IPS-NIHi7 (cell line): Measurements from ENCODE around the gene RAB20.

ENCODE experiments used
- DNase-seq: peaks from one replicate; pipeline ENCODE4 v3.0.0; 2012; ENCODE audit warnings: mixed read lengths; ENCODE audit errors: extremely low spot score

The RAB20 gene

GRCh38 chr13:110529522-110530311, 31.8 kb downstream of the RAB20 start:
- DNase-seq: no peak

- no peak for DNase-seq
Measured at GRCh38 chr13:110528911-110529310, 32.6 kb downstream of the RAB20 start.

- DNase-seq: no peak
Measured at GRCh38 chr13:110528371-110528770, 33.2 kb downstream of the RAB20 start.

DNA sequence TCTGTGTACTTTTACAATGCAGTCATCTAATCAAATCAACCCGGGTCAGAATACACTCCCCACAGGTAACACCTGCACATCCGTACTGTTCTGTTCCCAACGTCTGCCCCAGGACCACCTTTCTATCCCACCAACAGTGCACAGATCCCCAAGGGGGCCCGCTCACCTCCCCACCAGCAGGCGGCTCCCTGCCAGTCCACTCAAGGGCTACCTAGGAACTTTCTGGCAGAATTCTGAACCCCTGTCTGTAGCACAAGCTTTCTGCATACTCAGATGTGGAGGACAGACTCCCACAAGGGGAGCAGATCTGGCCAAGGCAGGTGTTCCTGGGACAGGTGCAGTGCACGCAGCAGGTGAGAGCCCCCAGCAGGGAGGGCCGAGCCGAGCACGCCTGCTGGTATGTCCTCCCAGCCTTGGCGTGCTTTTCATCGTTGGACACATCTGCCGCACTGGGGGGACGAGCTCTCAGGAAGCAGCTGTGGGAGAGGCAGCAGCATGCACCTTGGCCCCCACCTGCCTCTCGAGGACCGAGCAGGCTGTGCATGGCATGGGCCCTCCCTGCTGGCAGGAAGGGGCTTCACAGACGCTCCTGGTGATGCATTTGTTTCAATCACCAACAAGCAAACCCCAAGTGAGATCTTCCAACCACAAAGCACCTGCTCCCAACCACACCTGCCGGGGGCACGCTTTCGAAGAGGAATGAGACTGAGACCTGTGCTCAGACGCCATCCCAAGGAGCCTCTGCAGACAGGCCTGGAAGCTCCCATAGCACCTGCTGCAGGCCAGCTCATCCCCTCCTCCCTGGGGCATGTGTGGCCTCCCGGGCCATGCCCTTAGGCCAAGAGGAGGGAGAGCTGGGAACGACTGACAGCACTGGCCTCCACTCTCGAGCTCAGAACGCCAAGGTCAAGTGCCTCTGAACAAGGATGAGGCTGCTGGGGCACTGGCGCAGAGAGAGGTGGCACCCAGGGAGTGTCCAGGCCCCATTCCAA, 35.9 kb downstream of the RAB20 start:
- no peak for DNase-seq

GRCh38 chr13:110524541-110525257, 36.8 kb downstream of the RAB20 start:
- no peak for DNase-seq

- no peak for DNase-seq
Measured at GRCh38 chr13:110523838-110524540, 37.5 kb downstream of the RAB20 start.

DNA sequence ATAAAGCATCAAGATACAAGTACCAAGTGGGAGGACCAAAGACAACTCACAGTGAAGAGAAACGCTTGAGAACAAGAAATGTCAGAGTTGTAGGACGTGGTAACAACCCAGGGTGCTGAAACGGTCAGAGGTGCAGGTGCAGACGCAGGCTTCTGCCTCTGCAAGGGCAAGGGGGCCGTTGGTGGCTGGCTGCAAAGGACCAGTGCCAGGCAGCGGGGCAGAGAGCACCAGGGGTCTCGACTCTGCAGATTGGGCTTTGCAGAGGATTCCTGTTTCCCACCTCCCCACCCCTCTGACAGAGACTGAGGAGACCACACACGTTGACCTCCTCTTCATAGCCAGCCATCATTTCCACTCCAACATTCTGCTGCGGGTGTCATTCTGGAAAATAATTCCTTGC, 38.3 kb downstream of the RAB20 start:
- DNase-seq: no peak

- DNase-seq: no peak
Measured at GRCh38 chr13:110522721-110523120, 38.8 kb downstream of the RAB20 start.

- no peak for DNase-seq
Measured at GRCh38 chr13:110521946-110522345, 39.6 kb downstream of the RAB20 start.

GRCh38 chr13:110521296-110521680, 40.2 kb downstream of the RAB20 start:
- DNase-seq: no peak

DNA sequence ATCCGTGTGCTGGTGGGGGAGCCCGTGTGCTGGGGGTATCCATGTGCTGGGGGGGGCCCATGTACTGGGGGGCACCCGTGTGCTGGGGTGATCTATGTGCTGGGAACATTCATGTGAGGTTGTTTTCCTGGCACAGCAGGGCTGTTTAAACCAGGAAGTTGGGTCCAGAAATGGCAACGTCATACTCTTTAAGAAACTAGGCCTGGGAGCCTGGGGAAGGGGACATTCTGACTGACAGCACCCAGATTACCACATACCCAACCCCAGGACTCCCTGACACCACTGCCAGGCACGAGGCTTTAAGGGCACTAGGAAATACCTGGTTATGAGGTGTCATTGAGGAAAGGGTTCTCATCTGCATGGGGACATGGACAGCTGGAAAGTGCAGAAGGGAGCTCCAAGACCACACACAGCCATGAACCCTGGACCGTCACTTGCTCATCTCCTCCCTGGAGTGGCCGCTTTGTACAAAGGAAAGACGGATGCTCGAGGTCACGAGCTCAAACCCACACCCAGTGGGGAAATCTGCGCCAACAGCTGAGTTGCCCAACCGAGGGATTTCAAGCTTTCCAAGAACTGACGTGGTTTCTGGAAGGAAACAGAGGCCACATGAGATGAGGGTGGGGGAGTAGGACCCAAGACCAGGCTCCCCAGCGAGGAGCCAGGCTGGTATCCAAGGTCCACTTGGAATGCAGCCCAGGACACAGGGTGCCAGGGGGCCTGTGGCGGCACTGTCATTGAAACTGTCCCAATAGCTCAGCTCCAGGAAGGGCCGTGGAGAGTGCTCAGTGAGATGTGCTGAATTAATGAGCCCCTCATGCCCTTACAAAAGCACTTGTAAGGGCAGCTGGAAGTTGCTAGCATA, 40.9 kb downstream of the RAB20 start:
- no peak for DNase-seq

- DNase-seq: no peak
Measured at GRCh38 chr13:110519506-110519905, 42.0 kb downstream of the RAB20 start.

DNA sequence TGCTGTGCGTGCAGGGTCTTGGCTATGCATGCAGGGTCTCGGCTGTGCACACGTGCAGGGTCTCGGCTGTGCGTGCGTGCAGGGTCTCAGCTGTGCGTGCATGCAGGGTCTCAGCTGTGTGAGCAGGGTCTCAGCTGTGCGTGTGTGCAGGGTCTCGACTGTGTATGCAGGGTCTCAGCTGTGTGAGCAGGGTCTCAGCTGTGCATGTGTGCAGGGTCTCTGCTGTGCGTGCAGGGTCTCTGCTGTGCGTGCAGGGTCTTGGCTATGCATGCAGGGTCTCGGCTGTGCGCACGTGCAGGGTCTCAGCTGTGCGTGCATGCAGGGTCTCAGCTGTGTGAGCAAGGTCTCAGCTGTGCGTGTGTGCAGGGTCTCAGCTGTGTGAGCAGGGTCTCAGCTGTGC, 42.5 kb downstream of the RAB20 start:
- DNase-seq: no peak

DNA sequence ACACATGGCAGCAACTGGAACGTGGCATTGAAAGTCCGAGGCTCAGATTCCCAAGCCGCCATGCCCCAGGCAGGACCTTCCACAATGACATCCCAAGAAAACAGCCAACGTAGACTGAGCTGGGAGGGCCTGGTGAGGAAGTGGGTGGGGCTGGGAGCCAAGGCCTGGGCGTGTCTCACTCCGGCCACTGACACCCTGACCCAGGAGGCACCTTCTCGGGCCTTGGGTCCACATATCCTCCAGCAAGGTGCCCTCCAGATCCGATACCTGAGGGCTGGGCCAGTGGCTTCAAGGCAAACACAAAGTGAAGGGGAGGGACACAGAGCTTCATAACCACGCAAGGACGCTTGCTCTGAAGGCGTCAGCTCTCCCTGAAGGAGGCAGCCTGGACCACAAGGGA, 43.0 kb downstream of the RAB20 start:
- no peak for DNase-seq

GRCh38 chr13:110518226-110518525, 43.3 kb downstream of the RAB20 start:
- DNase-seq: no peak

GRCh38 chr13:110517505-110518225, 43.9 kb downstream of the RAB20 start:
- no peak for DNase-seq

DNA sequence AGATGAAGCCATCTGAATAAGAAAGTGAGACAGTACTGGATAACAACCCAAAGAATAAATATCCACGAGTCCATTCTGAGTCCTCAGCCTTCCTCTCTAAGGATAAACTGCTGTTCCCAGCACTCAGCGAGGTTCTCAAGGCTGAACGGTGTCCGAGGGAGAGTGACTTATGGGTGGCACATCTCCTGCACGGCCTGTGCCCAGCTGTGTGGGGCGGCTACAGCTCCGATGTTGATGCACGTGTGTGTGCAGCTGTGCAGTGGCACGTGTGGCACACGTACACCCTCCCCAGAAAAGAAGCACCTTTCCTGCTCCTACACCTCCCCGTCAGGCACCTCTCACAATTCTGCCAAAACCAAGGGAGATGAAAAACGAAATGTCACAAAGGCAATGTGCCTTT, 45.0 kb downstream of the RAB20 start:
- DNase-seq: no peak

DNA sequence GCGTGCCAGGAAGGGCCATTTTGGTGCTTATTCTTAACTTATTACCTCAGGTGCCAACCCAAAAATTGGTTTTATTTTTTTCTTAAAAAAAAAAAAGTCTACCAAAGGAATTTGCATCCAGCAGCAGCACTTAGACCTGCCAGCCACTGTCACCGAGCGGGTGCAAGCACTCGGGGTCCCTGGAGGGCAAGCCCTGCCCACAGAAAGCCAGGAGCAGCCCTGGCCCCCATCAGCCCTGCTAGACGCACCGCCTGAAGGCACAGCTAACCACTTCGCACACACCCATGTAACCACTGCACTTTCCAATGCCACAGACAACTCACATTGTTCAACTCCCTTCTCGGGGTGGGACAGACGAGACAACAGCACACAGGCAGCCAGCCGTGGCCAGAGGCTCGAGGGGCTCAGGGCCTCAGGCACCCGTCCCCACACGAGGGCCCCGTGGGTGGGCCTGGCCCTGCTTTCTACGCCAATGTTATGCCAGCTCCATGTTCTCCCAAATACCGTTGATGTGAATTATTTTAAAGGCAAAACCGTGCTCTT, 49.3 kb downstream of the RAB20 start:
- DNase-seq: no peak

DNA sequence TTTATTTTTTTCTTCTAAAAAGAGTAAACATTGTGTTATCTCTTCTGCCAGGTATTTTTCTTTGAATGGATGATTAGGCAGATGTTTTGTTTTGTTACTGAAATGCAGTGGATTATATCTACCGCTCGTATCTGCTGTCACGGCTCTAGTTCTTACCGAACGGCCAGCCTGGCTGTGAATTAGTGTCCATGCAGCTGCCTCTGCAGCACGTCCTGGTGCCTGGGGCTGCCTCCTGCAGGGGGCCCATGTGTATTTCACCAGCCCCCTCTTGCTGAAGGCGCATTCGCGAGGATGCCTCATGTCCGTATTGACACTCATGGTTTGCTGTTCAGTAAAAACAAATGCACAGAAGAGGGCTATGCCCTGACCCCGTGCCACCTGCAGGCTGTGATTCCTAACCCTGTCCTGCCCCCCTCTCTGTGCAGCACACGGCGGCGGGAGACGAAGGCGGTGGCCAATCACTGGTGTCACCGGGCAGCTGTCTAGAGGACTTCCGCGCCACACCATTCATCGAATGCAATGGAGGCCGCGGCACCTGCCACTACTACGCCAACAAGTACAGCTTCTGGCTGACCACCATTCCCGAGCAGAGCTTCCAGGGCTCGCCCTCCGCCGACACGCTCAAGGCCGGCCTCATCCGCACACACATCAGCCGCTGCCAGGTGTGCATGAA, 49.9 kb downstream of the RAB20 start:
- DNase-seq: no peak
